ENCODE measurements around the gene DIPK1B.

- TF ChIP-seq CTCF (IDR thresholded peaks at IDR 0.05) (no peak), POLR2A (IDR thresholded peaks at IDR 0.05) (no peak)
These were observed 1.8 kb upstream of the DIPK1B start for GRCh38 chr9:136710543-136710942.
